ENCODE measurements around the gene CPS1.

Gene CPS1

DNA sequence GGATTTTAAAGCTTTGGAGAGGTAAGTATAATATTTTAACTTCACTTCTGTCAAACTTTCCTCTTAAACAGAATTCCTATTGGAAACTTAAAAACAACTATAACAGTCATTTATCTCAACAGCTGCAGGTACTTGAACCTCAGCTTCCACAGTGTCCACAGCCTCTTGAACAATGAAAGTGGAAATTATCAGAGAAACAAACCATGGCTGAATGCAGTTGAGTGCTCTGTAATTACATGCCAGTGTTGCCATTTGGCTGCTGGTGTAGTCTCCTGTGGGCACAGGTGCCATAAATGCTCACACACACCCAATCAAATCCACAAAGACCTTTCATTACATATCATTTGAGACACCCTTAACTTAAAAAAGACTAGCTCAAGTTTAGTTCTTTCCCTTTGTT is 125.1 kb downstream of the CPS1 start:
- DNase-seq (ENCODE audit: low read depth in 2 of 2), result no peak

DNA sequence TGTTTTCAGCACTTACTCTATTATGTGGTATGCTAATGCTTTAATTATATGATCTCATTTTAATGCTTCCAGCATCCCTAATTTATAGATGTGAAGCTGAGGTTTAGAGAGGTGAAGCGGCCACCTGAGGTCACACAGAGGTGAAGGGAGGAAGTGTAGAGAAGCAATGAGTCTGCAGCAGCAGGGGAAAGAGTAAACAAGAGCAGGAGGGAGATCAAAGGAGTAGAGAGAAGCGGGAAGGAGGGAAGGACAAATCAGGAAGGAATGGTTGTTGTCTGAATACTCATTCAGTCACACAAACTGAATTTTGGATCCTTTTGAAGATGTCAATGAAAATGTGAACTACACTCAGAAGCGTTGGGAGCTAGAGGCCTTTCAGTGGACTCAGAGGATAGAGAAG is 130.0 kb downstream of the CPS1 start:
- DNase-seq (ENCODE audit: low read depth in 2 of 2), result no peak

DNA sequence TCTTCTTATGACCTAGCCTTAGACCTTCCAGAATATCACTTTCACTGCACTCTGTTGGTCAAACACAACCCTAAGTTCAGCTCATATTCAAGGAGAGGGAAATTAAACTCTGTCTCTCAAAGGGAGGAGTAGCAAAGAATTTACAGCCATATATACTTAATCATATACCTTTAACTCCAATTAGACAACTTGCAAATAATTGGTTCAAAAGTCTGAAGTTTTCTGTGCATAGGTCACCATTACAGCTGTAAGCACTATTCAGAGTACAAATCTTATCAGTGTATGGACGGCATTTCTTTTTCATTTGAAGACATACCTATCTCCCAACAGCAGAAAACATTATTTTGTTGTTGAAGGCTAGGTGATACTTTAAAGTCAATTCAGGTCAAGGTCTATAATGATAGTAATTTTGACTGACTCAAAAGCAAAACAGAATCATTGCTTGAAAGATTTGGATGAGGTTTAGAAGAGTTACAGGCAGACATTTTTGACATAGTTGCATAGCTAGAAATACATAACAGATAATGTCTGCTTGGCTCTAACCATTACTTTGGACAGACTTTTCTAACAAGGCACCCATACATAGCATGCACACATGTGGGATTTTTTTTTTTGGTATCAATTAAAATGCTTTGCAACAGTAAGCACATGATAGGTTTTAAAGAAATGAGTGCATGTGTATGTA is 131.5 kb downstream of the CPS1 start:
- DNase-seq (ENCODE audit: low read depth in 2 of 2), result no peak

DNA sequence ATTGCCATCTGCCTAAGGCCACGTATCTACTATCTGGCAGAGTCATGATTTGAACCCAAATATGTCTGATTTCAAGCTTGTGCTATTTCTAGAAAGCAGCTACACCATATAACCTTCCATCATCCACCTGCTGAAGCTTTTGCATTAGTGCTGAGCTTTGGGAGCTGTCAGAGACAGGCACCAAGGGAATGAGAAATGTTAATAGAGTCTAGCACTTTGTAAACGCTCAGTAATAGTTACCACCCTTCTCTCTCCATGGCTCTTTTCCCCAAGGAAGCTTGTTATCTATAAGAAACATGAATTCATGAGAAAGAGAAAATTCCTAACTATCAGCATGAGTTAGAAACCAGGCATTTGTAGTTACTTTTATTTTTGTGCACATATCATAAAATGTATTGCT is 151.5 kb downstream of the CPS1 start:
- DNase-seq (ENCODE audit: low read depth in 2 of 2), result no peak

DNA sequence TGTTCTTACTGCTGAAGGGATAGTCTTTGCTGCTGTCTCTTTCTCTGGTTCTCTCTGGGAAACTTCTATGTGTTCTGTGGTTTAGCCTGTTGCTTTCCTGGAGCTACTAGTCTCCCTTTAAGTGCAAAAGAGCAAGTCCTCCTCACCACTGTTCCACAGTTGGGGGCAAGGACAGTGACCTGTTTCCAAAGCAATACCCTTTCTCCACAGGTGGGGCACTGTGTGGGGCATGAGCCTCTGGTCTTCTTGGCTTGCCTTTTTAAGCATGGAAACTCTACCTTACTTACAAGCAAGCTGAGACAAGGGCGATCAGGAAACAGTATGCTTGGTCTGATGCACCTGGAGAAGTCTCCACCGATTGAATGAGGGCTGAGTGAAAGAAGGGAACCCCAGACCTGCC is 156.7 kb downstream of the CPS1 start:
- no peak for DNase-seq (ENCODE audit: low read depth in 2 of 2)

DNA sequence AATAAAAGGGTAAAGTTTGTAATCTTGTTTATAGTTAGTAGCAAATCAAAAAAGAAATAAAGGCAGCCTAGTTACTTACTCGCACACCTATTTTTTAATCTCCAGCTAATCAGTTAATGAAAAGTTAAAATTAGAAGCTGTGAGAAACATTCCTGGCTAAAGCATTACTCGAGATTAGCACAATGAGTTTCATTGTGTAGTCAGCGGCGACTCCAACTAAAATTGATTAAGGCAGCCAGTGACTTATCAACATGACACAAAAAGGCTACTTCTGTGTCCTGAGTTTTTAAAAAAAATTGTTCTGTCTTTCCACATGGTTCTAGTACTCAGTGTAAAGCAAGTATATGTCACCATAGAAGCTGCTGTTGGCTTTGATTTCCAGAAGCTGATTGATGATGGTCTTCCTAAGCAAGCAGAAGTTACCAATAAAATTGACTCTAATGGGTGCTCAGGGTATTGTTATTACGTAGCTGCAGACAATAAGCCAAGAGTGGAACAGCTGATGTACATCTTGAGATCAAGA is 159.2 kb downstream of the CPS1 start:
- no peak for DNase-seq (ENCODE audit: low read depth in 2 of 2)

DNA sequence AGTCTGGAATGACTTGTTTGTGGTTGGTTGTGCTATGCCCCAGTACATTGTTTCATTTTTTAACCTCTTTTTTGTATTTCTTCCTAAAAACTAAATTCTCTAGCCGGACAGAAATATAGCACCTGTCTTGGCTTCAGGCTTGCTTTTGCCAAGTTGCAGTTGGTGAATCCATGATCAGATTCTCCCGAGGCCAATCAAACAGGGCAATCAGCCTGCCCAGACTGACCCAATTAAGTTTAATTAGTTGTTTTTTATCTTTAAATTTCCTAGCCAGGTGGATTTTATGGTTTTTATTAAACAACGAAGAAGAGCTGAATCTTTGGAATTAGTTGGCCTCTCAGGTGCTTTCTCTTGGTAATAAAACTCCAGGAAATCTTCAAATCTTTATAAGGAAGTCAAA is 162.1 kb downstream of the CPS1 start:
- DNase-seq (ENCODE audit: low read depth in 2 of 2), result no peak

DNA sequence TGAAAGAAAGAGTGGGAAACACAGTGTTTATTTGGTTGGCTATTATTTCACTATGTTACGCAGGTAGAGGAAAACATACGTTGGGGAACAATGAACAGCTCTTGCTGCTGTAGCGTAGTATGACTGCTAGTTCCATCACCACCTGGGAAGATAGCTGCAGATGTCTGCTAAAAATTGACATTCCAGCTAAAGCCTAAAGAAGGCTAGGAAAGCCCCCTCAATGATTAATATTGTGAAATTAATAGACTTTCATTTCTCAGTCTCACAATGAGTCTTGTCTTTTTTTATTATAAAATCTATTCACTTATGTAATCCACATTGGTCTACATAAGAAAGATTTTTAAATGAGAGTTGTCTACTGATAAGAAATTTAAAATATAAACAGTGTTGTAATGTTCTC is 165.7 kb downstream of the CPS1 start:
- no peak for DNase-seq (ENCODE audit: low read depth in 2 of 2)

DNA sequence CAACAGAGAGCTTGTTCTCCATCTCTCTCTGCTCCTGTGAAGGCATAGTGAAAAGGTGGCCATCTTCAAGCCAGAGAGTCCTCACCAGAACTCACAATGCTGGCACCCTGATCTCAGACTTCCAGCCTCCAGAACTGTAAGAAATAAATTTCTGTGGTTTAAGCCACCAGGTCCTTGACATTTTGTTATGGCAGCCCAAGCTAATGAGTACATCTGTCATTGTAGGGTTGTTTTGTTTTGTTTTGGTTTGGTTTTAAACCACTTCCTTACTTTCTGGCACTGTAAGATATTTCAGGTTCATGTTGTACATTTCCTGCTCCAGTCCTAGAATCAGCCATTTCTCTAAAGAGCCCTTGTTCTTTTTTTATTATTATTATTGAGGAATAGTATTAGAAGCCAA is 171.2 kb downstream of the CPS1 start:
- DNase-seq (ENCODE audit: low read depth in 2 of 2), result no peak
